ENCODE data around the gene PLA2G4A.

DNA sequence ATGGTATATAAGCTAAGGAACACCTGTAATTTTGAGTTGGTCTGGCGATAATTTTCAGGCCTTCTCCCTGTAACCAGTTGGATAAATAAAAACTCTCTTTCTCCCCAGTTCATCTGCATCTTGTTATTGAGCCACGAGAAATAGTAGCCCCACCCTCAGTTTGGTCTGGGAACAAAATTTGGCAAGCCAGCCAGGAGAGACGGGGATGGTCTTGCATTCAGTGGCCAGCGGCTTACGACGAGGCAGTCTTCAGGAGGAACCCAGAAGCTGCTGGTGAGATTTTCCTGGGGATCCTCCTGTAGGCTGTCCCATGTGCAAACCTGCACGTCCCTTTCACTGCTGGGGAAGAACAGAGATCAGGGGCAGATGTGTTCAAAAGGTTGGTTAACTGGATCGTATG is 174.6 kb downstream of the PLA2G4A start:
- TF ChIP-seq CTCF (IDR thresholded peaks at IDR 0.05; ENCODE audit: extremely low read depth in 1 of 2, insufficient read depth in 1 of 2, low read depth in 1 of 2, low read length in 2 of 2) (no peak), MAX (IDR thresholded peaks at IDR 0.05; ENCODE audit: insufficient read depth, insufficient read length) (no peak), GATA2 (IDR thresholded peaks at IDR 0.05; ENCODE audit: insufficient read depth, insufficient read length, low read depth, low read length) (no peak), POLR2AphosphoS5 (IDR thresholded peaks at IDR 0.05; ENCODE audit: insufficient read depth, low read depth, low read length) (no peak), POLR2A (IDR thresholded peaks at IDR 0.05; ENCODE audit: low read depth, low read length) (no peak), EZH2 (IDR thresholded peaks at IDR 0.05; ENCODE audit: borderline replicate concordance, low read depth, low read length, severe bottlenecking) (no peak), JUN (IDR thresholded peaks at IDR 0.05; ENCODE audit: borderline replicate concordance, insufficient read depth, insufficient read length, low read depth) (no peak), MYC (IDR thresholded peaks at IDR 0.05; ENCODE audit: low read depth, low read length) (no peak), FOS (IDR thresholded peaks at IDR 0.05; ENCODE audit: borderline replicate concordance, insufficient read depth, low read length) (no peak)
